Measurements from ENCODE around the gene LRP8. TPM values are rescaled to one million over a fixed set of nuclear protein-coding genes. Genes with fewer than 3 reads are reported as not detected.

The LRP8 gene
- total and polyA plus RNA-seq, 4 donors, result 0.15 to 0.75 (median 0.29) TPM

DNA sequence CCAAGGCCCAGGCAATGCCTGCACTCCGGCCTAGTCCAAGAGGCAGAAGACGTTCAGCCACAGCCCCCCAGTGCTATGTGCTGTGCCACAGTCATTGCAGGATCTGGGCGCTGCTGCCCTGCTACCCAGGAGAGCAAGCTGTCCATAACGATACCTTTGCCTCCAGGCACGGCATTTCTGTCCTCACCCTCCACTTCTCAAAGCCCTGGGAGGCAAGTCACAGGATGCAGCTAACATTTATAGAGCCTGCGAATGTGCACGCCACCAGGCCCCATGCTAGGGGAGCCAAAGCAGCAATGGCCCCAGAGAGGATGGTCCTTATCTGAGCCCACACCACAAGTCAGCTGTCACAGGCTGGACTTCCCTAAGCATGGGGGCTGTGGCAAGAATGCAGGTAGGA, 13.8 kb downstream of the LRP8 start (continued):
- TF ChIP-seq, protein P1, sequence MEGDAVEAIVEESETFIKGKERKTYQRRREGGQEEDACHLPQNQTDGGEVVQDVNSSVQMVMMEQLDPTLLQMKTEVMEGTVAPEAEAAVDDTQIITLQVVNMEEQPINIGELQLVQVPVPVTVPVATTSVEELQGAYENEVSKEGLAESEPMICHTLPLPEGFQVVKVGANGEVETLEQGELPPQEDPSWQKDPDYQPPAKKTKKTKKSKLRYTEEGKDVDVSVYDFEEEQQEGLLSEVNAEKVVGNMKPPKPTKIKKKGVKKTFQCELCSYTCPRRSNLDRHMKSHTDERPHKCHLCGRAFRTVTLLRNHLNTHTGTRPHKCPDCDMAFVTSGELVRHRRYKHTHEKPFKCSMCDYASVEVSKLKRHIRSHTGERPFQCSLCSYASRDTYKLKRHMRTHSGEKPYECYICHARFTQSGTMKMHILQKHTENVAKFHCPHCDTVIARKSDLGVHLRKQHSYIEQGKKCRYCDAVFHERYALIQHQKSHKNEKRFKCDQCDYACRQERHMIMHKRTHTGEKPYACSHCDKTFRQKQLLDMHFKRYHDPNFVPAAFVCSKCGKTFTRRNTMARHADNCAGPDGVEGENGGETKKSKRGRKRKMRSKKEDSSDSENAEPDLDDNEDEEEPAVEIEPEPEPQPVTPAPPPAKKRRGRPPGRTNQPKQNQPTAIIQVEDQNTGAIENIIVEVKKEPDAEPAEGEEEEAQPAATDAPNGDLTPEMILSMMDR (IDR thresholded peaks at IDR 0.05; ENCODE audit: low read depth, low read length, missing input control), result no peak
- no peak for TF ChIP-seq NR2F2 (IDR thresholded peaks at IDR 0.05)
- no peak for TF ChIP-seq JUND (IDR thresholded peaks at IDR 0.05)
- TF ChIP-seq FOXA1 (IDR thresholded peaks at IDR 0.05), result no peak

DNA sequence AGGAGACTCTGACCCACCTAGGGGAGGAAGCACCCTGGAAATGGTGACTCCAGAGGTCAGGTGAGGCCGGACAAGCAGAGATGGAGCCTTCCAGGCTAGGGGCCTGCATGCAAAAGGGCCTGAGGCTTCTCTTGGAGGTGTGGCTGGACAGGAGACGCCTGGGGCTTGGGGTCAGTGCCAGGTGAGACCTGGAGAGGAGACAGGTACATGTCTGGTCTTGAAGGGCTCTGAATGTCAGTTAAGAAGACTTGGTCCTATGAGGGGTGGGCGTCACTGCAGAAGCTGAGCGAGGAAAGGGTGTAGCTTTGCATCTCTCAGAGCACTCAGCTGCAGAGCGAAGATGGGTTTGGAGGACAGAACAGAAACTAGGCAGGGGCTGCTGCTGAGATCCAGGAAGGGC, 14.3 kb downstream of the LRP8 start:
- H3K36me3 ChIP-seq (ENCODE audit: control insufficient read depth in 4 of 4, insufficient read depth in 3 of 4, low read depth in 1 of 4, low read length in 3 of 4), result no peaks in the 10 kb centered on the region
- TF ChIP-seq NR2F2 (IDR thresholded peaks at IDR 0.05) (no peak), FOXA2 (IDR thresholded peaks at IDR 0.05) (no peak), GABPA (IDR thresholded peaks at IDR 0.05 in 1 of 2, conservative IDR thresholded peaks at IDR 0.05 in 1 of 2) (no peak), RXRA (IDR thresholded peaks at IDR 0.05) (no peak), TAF1 (conservative IDR thresholded peaks at IDR 0.05) (no peak), SP1 (IDR thresholded peaks at IDR 0.05) (no peak), YY1 (IDR thresholded peaks at IDR 0.05) (no peak), FOXA1 (IDR thresholded peaks at IDR 0.05) (no peak), HNF4A (conservative IDR thresholded peaks at IDR 0.05) (no peak), JUND (IDR thresholded peaks at IDR 0.05) (no peak), RAD21 (IDR thresholded peaks at IDR 0.05) (no peak), EGR1 (IDR thresholded peaks at IDR 0.05; ENCODE audit: low read depth in 2 of 2) (no peak)
- TF ChIP-seq, protein P2, sequence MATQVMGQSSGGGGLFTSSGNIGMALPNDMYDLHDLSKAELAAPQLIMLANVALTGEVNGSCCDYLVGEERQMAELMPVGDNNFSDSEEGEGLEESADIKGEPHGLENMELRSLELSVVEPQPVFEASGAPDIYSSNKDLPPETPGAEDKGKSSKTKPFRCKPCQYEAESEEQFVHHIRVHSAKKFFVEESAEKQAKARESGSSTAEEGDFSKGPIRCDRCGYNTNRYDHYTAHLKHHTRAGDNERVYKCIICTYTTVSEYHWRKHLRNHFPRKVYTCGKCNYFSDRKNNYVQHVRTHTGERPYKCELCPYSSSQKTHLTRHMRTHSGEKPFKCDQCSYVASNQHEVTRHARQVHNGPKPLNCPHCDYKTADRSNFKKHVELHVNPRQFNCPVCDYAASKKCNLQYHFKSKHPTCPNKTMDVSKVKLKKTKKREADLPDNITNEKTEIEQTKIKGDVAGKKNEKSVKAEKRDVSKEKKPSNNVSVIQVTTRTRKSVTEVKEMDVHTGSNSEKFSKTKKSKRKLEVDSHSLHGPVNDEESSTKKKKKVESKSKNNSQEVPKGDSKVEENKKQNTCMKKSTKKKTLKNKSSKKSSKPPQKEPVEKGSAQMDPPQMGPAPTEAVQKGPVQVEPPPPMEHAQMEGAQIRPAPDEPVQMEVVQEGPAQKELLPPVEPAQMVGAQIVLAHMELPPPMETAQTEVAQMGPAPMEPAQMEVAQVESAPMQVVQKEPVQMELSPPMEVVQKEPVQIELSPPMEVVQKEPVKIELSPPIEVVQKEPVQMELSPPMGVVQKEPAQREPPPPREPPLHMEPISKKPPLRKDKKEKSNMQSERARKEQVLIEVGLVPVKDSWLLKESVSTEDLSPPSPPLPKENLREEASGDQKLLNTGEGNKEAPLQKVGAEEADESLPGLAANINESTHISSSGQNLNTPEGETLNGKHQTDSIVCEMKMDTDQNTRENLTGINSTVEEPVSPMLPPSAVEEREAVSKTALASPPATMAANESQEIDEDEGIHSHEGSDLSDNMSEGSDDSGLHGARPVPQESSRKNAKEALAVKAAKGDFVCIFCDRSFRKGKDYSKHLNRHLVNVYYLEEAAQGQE (IDR thresholded peaks at IDR 0.05), result no peak
- TF ChIP-seq, protein P3, sequence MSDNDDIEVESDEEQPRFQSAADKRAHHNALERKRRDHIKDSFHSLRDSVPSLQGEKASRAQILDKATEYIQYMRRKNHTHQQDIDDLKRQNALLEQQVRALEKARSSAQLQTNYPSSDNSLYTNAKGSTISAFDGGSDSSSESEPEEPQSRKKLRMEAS (IDR thresholded peaks at IDR 0.05), result no peak
- TF ChIP-seq, protein P4, sequence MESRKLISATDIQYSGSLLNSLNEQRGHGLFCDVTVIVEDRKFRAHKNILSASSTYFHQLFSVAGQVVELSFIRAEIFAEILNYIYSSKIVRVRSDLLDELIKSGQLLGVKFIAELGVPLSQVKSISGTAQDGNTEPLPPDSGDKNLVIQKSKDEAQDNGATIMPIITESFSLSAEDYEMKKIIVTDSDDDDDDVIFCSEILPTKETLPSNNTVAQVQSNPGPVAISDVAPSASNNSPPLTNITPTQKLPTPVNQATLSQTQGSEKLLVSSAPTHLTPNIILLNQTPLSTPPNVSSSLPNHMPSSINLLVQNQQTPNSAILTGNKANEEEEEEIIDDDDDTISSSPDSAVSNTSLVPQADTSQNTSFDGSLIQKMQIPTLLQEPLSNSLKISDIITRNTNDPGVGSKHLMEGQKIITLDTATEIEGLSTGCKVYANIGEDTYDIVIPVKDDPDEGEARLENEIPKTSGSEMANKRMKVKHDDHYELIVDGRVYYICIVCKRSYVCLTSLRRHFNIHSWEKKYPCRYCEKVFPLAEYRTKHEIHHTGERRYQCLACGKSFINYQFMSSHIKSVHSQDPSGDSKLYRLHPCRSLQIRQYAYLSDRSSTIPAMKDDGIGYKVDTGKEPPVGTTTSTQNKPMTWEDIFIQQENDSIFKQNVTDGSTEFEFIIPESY (IDR thresholded peaks at IDR 0.05), result no peak
- TF ChIP-seq, protein P1 (IDR thresholded peaks at IDR 0.05; ENCODE audit: low read depth, low read length, missing input control), result no peak
- TF ChIP-seq, protein P5, sequence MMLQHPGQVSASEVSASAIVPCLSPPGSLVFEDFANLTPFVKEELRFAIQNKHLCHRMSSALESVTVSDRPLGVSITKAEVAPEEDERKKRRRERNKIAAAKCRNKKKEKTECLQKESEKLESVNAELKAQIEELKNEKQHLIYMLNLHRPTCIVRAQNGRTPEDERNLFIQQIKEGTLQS (IDR thresholded peaks at IDR 0.05), result no peak
- no peak overlapping the region for H3K9ac ChIP-seq (ENCODE audit: low read depth in 1 of 2, low read length in 2 of 2)
- H3K9me3 ChIP-seq (ENCODE audit: control insufficient read depth in 4 of 4, low read length in 3 of 4), result no peaks in the 10 kb centered on the region
- WGBS, result 94% methylated on average over 5 of the region's 5 CpGs
- H3K27ac ChIP-seq (ENCODE audit: low read depth in 1 of 2, low read length in 2 of 2), result no peak overlapping the region
- DNase-seq (ENCODE audit: low spot score), result no peak
- no peaks in the 10 kb centered on the region for H3K4me1 ChIP-seq (ENCODE audit: control insufficient read depth in 4 of 4, insufficient read depth in 4 of 4, low read length in 3 of 4)
- H3K4me3 ChIP-seq (ENCODE audit: low read depth in 1 of 3, low read length in 3 of 3), result no peak overlapping the region
- peaks cover 0 to 2% (median 0%) of the 10 kb centered on the region in 4 donors for H3K27me3 ChIP-seq (ENCODE audit: control insufficient read depth in 4 of 4, insufficient read depth in 4 of 4, low read length in 3 of 4)
